Right lobe of liver (tissue), 6 donors: ENCODE measurements around the gene RNF19B. TPM values are rescaled to one million over a fixed set of nuclear protein-coding genes. Genes with fewer than 3 reads are reported as not detected.

Source experiments
- ATAC-seq, 4 donors: fragments of 200-7000 bp; cut with Tn5 transposase; one replicate each; pipeline ENCODE4 v1.9.1; 2020; ENCODE audit warnings: mild to moderate bottlenecking in 4 of 4, moderate library complexity in 4 of 4
- DNase-seq, 3 donors: peaks; one replicate each; pipeline ENCODE4 v3.0.0-alpha.2; 2020
- H3K27ac ChIP-seq, 3 donors: fragments of 200-600 bp; one replicate each; pipeline ENCODE4 v1.8.0; 2022
- H3K27me3 ChIP-seq, 2 donors: fragments of 200-600 bp; one replicate each; pipeline ENCODE4 v1.8.0; 2022
- H3K36me3 ChIP-seq, 4 donors: fragments of 200-600 bp; sonication (generic) in 1 of 4; one replicate each; pipeline versions ENCODE4 v1.5.1 to v1.8.0; 2017 to 2022; ENCODE audit warnings: control low read depth in 1 of 4
- H3K4me1 ChIP-seq, 4 donors: fragments of 200-600 bp; sonication (generic) in 1 of 4; one replicate each; pipeline versions ENCODE4 v1.5.1 to v1.8.0; 2017 to 2022; ENCODE audit warnings: control low read depth in 1 of 4
- H3K4me3 ChIP-seq, 3 donors: fragments of 200-600 bp; one replicate each; pipeline ENCODE4 v1.8.0; 2022
- H3K9me3 ChIP-seq, 4 donors: fragments of 200-600 bp; sonication (generic) in 1 of 4; one replicate each; pipeline versions ENCODE4 v1.5.1 to v1.8.0; 2017 to 2022; ENCODE audit warnings: control low read depth in 1 of 4
- CTCF ChIP-seq, 4 donors: fragments of 200-600 bp in 3 of 4; fragments of 450-650 bp in 1 of 4; IDR thresholded peaks; one replicate each; pipeline versions ENCODE4 v1.5.1 to v1.8.0; 2016 to 2022; ENCODE audit warnings: antibody characterized with exemption in 4 of 4, mild to moderate bottlenecking in 2 of 4
- POLR2A ChIP-seq: fragments of 450-650 bp; IDR thresholded peaks from one replicate; pipeline ENCODE4 v1.6.1; 2017; ENCODE audit warnings: antibody characterized with exemption, mild to moderate bottlenecking
- WGBS: methylation state at CpG from one replicate; pipeline ENCODE4 v1.1.6; 2018; ENCODE audit warnings: low coverage, low lambda C conversion rate; ENCODE audit not compliant: insufficient coverage; ENCODE audit errors: missing lambda C conversion rate; 5-methylcytosine and 5-hydroxymethylcytosine counted together
- intact Hi-C, 2 donors: fragments of 100-400 bp; cut with DNase I; formaldehyde crosslinking; loops; one replicate each; pipeline versions ENCODE4 v1.11.2 to v1.14.1; 2022
- total RNA-seq, 6 experiments: library from RNA; depleted of rRNA in 2 of 6; stranded (reverse); fragments of >200 nt in 2 of 6; fragmentation: NEBNext Ultra II Directional in 3 of 6; extraction: Animal tissue kit (Norgen Biotek cat#: 25700) in 3 of 6; gene quantifications; one replicate each; pipeline versions ENCODE4 v1.1.0 to v1.2.4, GENCODE V29; 2016 to 2023
- donor health status: DM: no; HTN: yes; CAD: no.
- donor health status: DM: no; HTN: no; CAD: no.
- donor health status: DM: no; HTN: no; CAD: no.
- donor health status: DM: no; HTN: yes; CAD: no.
- donor health status: DM: no; HTN: yes; CAD: no.

RNF19B gene
- total RNA-seq, 6 experiments from 2014 or later, result 4.6 to 12.1 (median 8.3) TPM

GRCh38 chr1:32895325-32896215, 69.0 kb downstream of the RNF19B start:
- Histone ChIP-seq H3K27ac (no peak overlapping the region), H3K9me3 (no peaks in the 10 kb centered on the region), H3K27me3 (no peaks in the 10 kb centered on the region), H3K4me3 (no peak overlapping the region), H3K4me1 (peaks cover 0 to 11% (median 0%) of the 10 kb centered on the region in 4 donors), H3K36me3 (no peaks in the 10 kb centered on the region)
- TF ChIP-seq POLR2A (no peak), CTCF (IDR thresholded peaks at IDR 0.05) (no peak)
- intact Hi-C loops, result no loop called here
- peak in 2 of 3 donors; percentile 73 to 82 for DNase-seq
- WGBS, result 93% methylated on average over 3 of the region's 26 CpGs
- ATAC-seq, result peak; percentile 64 to 88 (median 66)

GRCh38 chr1:32894681-32895080, 69.9 kb downstream of the RNF19B start:
- TF ChIP-seq POLR2A (no peak), CTCF (IDR thresholded peaks at IDR 0.05) (no peak)
- Histone ChIP-seq H3K4me1 (peaks cover 0 to 11% (median 0%) of the 10 kb centered on the region in 4 donors), H3K27ac (no peak overlapping the region), H3K27me3 (no peaks in the 10 kb centered on the region), H3K9me3 (no peaks in the 10 kb centered on the region), H3K4me3 (no peak overlapping the region), H3K36me3 (no peaks in the 10 kb centered on the region)
- intact Hi-C loops, result no loop called here
- peak in 1 of 3 donors; percentile 47 for DNase-seq
- no peak for ATAC-seq
- WGBS, result no CpG with 5 or more reads among the region's 6 CpGs

- DNase-seq (peak in 1 of 3 donors; percentile 18), ATAC-seq (no peak)
- Histone ChIP-seq H3K27me3 (no peaks in the 10 kb centered on the region), H3K4me1 (peaks cover 0 to 11% (median 0%) of the 10 kb centered on the region in 4 donors), H3K4me3 (no peak overlapping the region), H3K9me3 (no peaks in the 10 kb centered on the region), H3K27ac (no peak overlapping the region), H3K36me3 (no peaks in the 10 kb centered on the region)
- intact Hi-C loops, result no loop called here
- no peak for TF ChIP-seq CTCF (IDR thresholded peaks at IDR 0.05)
- no peak for TF ChIP-seq POLR2A
- WGBS, result 68% methylated on average over 3 of the region's 8 CpGs
Observed at GRCh38 chr1:32894019-32894600, 70.5 kb downstream of the RNF19B start.

- no peaks in the 10 kb centered on the region for H3K36me3 ChIP-seq
- intact Hi-C loops, result no loop called here
- TF ChIP-seq POLR2A, result no peak
- peak in 2 of 4 donors; percentile 8 to 14 for TF ChIP-seq CTCF (IDR thresholded peaks at IDR 0.05)
- no peaks in the 10 kb centered on the region for H3K27me3 ChIP-seq
- DNase-seq (peak in 1 of 3 donors; percentile 54), ATAC-seq (peak in 2 of 4 donors; percentile 36 to 41)
- peak overlapping the region; percentile 12 to 24 (median 21) for H3K4me3 ChIP-seq
- H3K4me1 ChIP-seq, result peaks cover 0 to 11% (median 0%) of the 10 kb centered on the region in 4 donors
- H3K27ac ChIP-seq, result no peak overlapping the region
- WGBS, result 15% methylated on average over 14 of the region's 58 CpGs
- no peaks in the 10 kb centered on the region for H3K9me3 ChIP-seq
Observed at GRCh38 chr1:32893198-32894018, 71.2 kb downstream of the RNF19B start.
